Fibroblast of skin of scalp (primary cell): Measurements from ENCODE around the gene PLCL1.
A peak's percentile ranks its signal among the peaks of the same experiment; 100 is the strongest.

Experiments
- DNase-seq: peaks from one replicate; pipeline ENCODE4 v3.0.0-alpha.2; 2013

Gene PLCL1

GRCh38 chr2:198065322-198065721 lies 260.9 kb downstream of the PLCL1 start:
- DNase-seq, result no peak

- DNase-seq, result no peak
Measured at GRCh38 chr2:198066597-198066996, 262.2 kb downstream of the PLCL1 start.

- DNase-seq, result no peak
Measured at GRCh38 chr2:198072655-198073054, 268.3 kb downstream of the PLCL1 start.

- no peak for DNase-seq
Measured at GRCh38 chr2:198073253-198073652, 268.9 kb downstream of the PLCL1 start.

- no peak for DNase-seq
Measured at GRCh38 chr2:198077477-198077876, 273.1 kb downstream of the PLCL1 start.

GRCh38 chr2:198080879-198081765 lies 276.7 kb downstream of the PLCL1 start:
- DNase-seq, result no peak

GRCh38 chr2:198084156-198084555 lies 279.8 kb downstream of the PLCL1 start:
- no peak for DNase-seq

- no peak for DNase-seq
Measured at GRCh38 chr2:198096002-198096401, 291.6 kb downstream of the PLCL1 start.

- no peak for DNase-seq
Measured at GRCh38 chr2:198096965-198097364, 292.6 kb downstream of the PLCL1 start.

- DNase-seq, result no peak
Measured at GRCh38 chr2:198097630-198098029, 293.2 kb downstream of the PLCL1 start.

GRCh38 chr2:198098386-198098785 lies 294.0 kb downstream of the PLCL1 start:
- DNase-seq, result no peak

- no peak for DNase-seq
Measured at GRCh38 chr2:198098918-198099317, 294.5 kb downstream of the PLCL1 start.

- no peak for DNase-seq
Measured at GRCh38 chr2:198100346-198100745, 296.0 kb downstream of the PLCL1 start.

GRCh38 chr2:198101688-198102087 lies 297.3 kb downstream of the PLCL1 start:
- no peak for DNase-seq

GRCh38 chr2:198102120-198102519 lies 297.7 kb downstream of the PLCL1 start:
- no peak for DNase-seq

- peak; percentile 17 for DNase-seq
Measured at GRCh38 chr2:198102856-198103255, 298.5 kb downstream of the PLCL1 start.

- no peak for DNase-seq
Measured at GRCh38 chr2:198106621-198107385, 302.4 kb downstream of the PLCL1 start.

GRCh38 chr2:198113316-198113715 lies 308.9 kb downstream of the PLCL1 start:
- DNase-seq, result no peak

GRCh38 chr2:198114064-198114463 lies 309.7 kb downstream of the PLCL1 start:
- no peak for DNase-seq

GRCh38 chr2:198115201-198115600 lies 310.8 kb downstream of the PLCL1 start:
- DNase-seq, result no peak

GRCh38 chr2:198116756-198117155 lies 312.4 kb downstream of the PLCL1 start:
- DNase-seq, result peak; percentile 74

GRCh38 chr2:198117406-198118041 lies 313.1 kb downstream of the PLCL1 start:
- no peak for DNase-seq

GRCh38 chr2:198127627-198128026 lies 323.2 kb downstream of the PLCL1 start:
- peak; percentile 70 for DNase-seq
